ENCODE data around the gene LTA.
A peak's percentile ranks its signal among the peaks of the same experiment; 100 is the strongest.

Gene LTA, protein sequence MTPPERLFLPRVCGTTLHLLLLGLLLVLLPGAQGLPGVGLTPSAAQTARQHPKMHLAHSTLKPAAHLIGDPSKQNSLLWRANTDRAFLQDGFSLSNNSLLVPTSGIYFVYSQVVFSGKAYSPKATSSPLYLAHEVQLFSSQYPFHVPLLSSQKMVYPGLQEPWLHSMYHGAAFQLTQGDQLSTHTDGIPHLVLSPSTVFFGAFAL

DNA sequence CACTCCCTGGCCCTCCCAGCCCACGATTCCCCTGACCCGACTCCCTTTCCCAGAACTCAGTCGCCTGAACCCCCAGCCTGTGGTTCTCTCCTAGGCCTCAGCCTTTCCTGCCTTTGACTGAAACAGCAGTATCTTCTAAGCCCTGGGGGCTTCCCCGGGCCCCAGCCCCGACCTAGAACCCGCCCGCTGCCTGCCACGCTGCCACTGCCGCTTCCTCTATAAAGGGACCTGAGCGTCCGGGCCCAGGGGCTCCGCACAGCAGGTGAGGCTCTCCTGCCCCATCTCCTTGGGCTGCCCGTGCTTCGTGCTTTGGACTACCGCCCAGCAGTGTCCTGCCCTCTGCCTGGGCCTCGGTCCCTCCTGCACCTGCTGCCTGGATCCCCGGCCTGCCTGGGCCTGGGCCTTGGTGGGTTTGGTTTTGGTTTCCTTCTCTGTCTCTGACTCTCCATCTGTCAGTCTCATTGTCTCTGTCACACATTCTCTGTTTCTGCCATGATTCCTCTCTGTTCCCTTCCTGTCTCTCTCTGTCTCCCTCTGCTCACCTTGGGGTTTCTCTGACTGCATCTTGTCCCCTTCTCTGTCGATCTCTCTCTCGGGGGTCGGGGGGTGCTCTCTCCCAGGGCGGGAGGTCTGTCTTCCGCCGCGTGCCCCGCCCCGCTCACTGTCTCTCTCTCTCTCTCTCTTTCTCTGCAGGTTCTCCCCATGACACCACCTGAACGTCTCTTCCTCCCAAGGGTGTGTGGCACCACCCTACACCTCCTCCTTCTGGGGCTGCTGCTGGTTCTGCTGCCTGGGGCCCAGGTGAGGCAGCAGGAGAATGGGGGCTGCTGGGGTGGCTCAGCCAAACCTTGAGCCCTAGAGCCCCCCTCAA is at the start of gene LTA:
Gene LTA, plus strand, starts transcription at position 249 of the 871 bp plus-strand sequence. Its CDS starts 454 bp downstream, at position 703.
- no peak for DNase-seq (ENCODE audit: low read depth, low spot score)

DNA sequence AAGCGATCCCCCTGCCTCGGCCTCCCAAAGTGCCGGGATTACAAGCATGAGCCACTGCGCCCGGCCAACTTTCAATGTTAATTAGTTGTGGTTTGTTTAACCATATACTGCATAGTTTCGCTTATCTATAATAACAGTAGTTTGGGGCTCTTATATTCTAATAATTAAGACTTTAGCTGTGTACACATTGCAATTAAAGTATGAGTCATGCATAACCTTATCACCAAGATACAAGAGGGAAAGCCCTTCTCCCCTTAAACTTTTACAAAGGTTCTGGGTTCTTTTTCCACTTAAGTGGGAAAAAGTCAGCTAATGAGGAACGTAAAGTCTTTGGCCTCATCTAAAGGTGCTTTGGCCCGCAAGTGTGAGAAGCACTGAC is 46.5 kb upstream of the LTA start:
- DNase-seq (ENCODE audit: low read depth, low spot score), result no peak

DNA sequence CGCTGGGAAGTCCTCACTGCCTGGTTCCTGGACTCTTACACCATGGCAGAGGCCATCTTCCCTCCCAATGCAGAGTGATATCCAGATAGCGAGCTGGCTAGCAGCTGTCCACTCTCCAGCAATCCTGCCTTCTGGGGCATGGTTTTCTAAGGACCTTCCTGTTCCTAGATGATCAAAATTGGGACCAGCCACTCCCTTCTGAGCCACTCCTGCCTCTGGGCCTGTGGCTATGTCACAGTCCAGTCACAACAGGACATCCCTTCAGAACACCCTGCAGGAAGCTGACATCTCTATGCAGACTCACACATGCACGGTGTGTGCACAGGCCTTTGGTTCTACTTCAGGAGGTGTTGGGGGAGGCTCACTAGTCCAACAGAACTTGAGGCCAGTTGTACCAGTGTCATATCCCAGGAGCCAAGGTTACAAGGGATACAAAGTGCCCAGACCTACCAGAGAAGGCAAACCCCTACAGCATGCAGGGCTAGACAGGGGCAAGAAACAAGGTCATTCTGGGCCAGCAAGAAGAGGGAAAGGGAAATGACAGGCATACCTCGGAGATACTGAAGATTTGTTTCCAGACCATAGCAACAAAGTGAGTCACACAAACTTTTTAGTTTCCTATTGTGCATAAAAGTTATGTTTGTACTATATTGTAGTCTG is 46.0 kb upstream of the LTA start:
- no peak for DNase-seq (ENCODE audit: low read depth, low spot score)

DNA sequence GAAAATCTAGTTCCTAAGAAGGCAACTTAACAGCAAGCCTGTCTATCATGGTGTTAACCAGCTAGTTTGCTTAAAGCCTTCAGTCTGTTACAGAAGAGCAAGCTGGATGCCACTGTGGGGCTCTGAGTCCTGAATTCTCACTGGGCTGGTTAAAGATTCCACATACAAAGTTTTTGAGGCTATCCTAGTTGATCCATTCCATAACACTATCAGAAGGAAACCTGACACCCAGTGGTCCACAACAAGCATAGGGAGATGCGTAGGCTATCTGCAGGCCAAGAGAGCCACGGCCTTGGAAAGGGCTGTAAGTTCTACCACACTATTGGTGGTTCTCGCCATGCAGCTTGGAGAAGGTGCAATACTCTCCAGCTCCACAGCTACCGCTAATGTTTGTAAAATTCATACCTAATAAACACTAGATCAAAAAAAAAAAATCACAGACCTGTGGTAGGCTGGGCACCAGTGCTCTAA is 43.7 kb upstream of the LTA start:
- DNase-seq (ENCODE audit: low read depth, low spot score), result no peak

DNA sequence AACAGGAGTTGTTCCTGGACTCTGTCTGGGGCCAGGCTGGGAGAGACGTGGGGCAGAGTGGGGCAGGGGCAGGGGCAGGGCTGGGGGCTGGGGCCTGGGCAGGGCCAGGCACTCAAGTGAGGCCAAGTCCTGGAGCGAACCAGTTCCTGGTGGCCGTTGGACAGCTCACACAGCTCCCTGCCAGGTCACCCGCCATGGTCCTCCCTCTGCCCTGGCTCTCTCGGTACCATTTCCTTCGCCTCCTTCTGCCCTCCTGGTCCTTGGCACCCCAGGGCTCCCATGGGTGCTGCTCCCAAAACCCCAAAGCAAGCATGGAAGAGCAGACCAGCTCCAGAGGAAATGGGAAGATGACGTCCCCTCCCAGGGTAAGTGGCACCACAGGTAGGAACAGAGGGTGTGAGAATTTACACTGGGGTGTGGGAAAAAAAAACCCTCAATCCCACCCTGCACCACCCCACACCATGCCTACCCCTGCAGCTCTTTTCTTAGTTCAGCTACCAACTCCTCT is 43.2 kb upstream of the LTA start, which contains the start of gene MCCD1:
Gene MCCD1, plus strand, starts transcription at position 142 of the 508 bp plus-strand sequence. Its CDS starts 53 bp downstream, at position 195.
- no peak for DNase-seq (ENCODE audit: low read depth, low spot score)

DNA sequence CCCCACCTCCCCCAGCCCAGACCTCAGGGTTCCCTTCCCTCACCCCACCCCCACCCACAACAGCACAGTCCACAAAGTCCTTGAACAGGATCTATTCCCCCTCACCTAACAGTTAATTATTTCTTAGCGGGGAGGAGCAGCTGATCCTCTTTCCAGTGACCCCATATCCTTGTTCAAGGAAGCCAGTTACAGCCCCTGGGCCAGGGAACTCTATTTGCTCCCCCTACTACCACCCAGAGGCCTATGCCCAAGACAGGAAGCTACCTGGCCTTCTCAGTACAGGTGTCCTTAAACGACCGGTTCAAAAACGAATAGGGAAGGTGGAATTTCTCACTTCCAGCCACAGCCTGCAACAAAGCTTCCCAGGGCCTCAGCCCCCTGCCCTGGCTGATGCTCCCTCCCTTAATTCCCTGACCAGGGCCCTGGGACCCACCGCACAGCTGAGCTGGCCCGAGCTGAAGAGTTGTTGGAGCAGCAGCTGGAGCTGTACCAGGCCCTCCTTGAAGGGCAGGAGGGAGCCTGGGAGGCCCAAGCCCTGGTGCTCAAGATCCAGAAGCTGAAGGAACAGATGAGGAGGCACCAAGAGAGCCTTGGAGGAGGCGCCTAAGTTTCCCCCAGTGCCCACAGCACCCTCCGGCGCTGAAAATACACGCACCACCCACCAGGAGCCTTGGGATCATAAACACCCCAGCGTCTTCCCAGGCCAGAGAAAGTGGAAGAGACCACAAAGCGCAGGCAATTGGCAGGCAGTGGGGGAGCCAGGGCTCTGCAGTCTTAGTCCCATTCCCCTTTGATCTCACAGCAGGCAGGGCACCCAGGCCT is 42.5 kb upstream of the LTA start:
- DNase-seq (ENCODE audit: low read depth, low spot score), result peak; percentile 28

DNA sequence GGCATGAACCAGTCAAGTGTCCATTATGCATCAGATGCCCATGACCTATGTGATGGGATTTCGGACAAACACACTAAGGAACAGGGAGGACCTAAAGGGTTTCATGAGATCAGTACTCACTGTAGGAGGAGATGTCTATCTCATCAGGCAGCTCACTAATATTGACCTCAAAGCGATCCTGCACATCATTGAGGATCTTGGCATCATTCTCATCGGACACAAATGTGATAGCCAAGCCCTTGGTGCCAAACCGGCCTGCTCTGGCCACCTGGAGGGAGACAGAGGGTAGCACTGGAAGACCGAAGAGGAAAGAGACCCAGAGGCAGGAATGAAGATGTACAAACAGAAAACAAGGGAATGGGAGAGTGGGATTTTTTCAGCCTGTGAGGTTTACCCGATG is 41.4 kb upstream of the LTA start:
- no peak for DNase-seq (ENCODE audit: low read depth, low spot score)

DNA sequence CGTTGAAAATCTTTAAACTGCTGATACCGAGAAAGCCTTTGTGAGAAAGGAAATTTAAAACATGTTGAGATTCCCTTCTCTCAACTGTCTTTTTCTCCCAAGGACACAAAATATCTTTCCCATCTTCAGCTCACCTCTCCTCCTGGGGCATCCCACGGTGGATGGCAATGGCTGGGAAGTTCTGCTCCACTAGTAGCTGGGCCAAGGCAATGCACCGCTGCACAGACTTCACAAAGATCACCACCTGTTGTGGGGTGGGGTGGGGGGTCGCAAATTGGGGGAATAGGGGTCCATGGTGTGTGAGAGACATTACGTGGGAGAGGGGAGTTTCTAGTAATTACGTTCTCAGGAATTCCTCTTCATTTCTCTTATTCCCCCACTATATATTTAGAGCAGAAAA is 40.9 kb upstream of the LTA start:
- DNase-seq (ENCODE audit: low read depth, low spot score), result no peak

DNA sequence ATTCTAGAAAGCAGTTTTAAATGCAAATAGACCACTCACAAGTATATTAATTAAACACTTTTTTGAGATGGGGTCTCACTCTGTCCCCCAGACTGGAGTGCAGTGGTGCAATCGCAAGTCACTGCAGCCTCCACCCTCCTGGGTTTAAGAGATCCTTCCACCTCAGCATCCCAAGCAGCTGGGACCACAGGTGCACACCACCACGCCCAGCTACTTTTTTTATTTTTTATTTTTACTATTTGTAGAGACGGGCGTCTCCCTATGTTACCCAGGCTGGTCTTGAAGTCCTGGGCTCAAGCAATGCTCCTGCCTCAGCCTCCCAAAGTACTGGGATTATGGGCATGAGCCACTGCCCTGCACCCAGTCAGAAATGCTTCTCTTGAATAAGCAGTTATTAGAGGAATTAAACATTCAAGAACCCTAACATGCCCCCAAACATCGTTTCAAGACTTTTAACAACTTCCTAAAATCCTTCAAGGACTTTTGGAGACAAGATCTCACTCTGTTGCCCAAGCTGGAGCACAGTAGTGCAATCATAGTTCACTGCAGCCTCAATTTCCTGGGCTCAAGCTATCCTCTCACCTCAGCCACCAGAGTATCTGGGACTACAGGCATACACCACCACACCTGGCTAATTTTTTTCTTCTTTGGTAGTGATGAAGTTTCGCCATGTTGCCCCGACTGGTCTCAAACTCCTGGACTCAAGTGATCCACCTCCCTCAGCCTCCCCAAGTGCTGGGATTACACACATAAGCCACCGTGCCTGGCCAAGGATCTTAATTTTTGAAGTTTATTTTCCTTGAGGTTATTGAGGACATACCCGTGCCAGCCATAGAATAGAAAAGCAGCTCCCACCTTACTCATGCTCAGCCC is 40.1 kb upstream of the LTA start:
- no peak for DNase-seq (ENCODE audit: low read depth, low spot score)

DNA sequence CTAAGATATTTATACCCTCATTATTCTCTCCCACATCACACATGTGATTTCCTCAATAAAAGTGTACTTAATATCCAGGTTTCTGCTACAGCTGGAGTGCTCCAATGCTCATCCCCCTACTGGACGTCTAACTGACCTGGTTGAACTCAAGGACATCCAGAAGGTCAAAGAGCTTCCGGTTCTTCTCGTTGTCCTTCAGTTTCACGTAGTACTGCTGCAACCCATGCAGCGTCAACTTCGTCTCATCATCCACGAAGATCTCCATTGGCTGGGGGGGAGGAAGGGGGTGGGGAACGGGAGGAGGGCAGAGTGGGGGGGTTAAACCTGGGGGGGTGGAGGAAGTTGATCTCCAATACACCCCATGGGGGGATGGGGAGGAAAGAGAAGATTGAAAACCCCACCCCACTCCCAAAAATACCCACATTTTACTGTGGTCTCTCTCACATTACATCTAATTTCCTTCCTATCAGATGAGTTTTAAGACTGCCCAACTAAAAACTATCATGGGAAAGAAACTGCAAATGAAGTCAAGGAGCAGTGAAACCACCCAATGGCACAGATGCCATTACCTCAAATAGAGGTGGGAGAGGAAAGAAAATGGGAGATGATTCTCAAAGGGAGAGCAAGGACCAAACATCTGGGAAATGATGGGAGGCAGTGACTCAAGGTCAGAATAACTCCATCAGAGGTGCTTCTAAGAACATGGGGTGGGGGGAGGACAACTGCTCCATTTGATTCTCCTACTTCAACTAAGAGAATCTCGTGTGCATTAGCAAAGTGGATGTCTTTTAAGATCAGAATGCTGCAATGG is 39.2 kb upstream of the LTA start:
- no peak for DNase-seq (ENCODE audit: low read depth, low spot score)

DNA sequence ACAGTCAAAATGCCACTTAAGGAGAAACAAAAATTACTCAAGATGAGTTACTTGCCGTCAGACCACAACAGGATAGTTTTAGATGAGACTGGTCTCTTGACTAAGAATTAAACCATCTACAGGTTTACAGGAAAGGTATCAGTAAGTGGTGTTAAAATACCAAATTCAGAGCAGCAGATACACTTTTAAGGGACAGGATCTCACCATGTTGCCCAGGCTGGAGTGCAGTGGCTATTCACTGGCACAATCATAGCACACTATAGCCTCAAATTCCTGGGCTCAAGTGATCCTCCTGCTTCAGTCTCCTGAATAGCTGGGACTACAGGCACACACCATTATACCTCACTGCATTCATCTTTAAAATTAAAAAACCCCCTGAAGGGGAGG is 38.6 kb upstream of the LTA start:
- no peak for DNase-seq (ENCODE audit: low read depth, low spot score)

DNA sequence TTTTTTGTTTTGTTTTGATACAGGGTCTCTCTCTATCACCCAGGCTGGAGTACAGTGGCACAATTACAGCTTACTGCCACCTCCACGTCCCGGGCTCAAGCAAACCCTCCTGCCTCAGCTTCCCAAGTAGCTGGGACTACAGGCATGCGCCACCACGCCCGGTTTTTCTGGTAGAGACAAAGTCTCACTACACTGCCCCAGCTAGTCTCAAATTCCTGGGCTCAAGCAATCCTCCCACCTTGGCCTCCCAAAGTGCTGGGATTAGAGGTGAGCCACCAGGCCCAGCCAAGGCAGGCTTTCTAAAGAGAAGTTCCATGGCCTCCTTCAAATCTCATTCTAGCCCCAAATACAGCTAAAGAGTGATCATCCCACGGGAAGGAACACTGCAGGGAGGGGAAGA is 38.1 kb upstream of the LTA start:
- no peak for DNase-seq (ENCODE audit: low read depth, low spot score)

DNA sequence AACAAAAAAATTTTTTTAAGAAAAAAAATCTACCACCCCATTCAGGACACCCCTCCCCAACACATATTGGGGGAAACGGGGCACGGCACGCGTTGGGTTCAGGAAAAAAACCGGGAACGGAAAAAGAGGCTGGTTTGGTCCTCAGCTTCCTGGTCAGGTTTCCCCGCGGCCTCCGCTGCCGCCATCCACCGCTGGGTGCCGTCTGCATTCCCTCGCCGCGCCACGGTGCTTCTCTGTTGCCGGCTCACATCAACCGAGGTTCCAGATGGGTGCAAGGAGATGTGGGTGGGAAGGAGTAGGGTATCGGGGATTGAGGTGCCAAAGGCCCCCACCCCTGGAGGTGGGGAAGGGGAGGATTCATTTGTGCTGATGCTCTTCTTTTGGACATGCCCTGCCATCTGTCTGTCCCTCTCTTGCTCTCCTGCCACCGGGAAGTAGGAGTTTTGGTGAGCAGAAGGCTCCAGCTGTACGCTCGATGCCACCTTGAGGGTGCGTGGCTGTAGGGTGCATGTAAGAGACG is 37.5 kb upstream of the LTA start:
- no peak for DNase-seq (ENCODE audit: low read depth, low spot score)

DNA sequence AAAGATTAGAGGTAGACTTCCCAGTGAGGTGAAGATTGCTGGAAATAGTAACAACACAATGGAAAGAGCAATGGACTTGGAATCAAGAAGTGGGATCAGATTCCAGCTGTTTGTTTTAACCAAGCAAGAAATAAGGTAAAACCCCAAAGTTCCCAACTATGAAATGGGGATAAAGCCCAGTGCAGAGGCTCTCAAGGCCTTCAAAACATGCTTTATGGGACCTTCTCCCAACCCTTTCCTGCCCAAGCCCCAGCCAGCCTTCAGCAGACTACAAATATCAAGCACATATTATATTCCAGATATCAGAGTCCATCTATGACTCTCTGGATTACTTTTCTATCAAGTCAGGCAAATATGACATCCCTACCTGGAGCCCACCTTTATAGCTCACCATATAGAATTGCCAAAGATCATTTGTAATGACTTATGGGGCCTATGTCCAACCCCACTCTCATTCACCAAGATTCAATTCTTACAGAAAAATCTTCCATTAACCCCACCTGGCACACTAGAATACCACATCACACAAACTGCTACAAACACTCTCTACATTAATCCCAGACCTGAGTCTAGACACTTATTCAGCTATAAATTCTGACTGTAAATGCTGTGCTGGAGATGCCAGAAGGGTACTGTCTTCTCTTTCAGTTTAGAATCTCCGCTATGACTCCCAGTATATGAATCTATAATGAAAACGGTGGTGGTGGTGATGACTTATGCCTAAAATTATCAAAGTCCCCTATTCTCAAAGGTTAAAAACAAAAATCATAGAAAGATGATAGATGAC is 36.4 kb upstream of the LTA start:
- no peak for DNase-seq (ENCODE audit: low read depth, low spot score)

DNA sequence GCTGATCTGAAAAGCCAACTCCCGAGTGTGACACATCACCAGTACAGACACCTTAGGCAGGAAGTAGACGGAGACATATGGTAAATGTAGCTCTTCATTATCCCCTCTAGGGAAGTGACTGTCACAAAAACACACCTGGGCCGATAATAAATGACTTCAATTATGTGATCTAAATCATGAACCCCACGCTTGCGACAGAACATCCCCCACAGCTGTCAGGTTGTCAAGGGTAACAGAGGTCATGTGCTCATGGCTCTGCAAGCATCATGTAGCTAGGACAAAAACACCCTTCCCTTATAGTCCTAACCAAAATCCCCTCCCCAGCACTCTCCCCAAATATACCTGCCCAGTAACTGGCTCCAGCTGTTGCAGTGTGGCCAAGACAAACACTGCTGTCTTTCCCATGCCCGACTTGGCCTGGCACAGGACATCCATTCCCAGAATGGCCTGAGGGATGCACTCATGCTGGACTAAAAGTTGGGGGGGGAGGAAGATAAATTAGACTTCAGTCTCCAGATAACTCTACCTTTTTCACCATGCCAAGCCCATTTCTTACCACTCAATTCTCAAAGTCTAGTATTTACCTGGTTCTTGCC is 33.2 kb upstream of the LTA start:
- DNase-seq (ENCODE audit: low read depth, low spot score), result no peak

DNA sequence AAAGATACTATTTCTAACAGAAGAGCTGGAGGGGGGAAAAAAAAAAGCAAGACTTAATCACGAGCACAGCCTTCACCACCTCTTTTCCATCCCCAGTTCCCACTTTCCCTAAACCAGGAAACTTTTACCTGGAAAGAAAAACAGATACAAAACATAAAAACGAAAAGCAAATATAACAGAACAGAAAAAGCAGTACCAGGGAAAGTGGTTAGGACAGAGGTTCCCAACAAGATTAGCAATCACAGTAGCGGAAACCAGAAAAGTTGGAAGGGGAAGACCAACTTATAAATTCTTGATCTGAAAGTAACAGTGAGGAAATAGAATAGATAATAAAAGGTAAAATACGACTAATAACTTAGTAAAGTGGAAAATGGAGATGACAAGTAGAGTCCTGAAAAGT is 31.4 kb upstream of the LTA start:
- DNase-seq (ENCODE audit: low read depth, low spot score), result no peak

DNA sequence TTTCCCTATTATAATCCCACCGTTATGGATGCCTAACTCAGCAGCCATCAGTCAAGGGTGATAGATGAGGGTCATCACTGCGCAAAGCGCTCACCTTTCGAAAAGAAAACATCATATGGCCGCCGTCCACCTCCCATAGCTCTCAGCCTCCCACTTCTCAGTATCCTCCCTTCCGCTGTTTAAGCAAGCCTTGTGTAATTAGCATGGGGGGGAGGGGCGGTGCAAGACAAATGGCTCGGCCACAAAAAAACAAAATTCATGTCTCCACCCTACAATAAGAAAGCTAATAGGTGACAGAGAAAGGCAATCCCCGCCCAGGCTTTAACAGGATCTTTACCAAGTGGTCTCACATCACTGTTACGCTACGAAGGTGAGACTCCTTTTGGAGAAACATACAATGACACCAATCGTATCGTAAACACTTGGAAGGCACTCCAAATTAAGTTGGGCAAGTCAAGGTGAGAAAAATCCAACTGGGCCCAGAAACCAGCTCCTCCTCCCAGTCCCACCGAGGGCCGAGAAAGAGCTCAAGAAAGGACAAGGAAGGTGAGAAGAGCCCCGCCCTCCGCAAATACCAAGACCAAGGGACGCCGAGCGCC is 30.9 kb upstream of the LTA start:
- DNase-seq (ENCODE audit: low read depth, low spot score), result peak; percentile 68
